CD4-positive, alpha-beta T cell treated with Interleukin-10 for 1 hour (primary cell): ENCODE results near the gene HDAC9.

ENCODE experiments used
- DNase-seq: peaks from one replicate; pipeline ENCODE4 v3.0.0-alpha.2; 2020

The HDAC9 gene

GRCh38 chr7:18798088-18798906 lies 302.7 kb downstream of the HDAC9 start:
- no peak for DNase-seq

- DNase-seq = no peak
Observed at GRCh38 chr7:18799899-18800298, 304.4 kb downstream of the HDAC9 start.

- DNase-seq = no peak
Observed at GRCh38 chr7:18803923-18804322, 308.4 kb downstream of the HDAC9 start.

- no peak for DNase-seq
Observed at GRCh38 chr7:18806177-18806576, 310.6 kb downstream of the HDAC9 start.

GRCh38 chr7:18808026-18808425 lies 312.5 kb downstream of the HDAC9 start:
- DNase-seq = no peak

- no peak for DNase-seq
Observed at GRCh38 chr7:18815261-18815960, 319.9 kb downstream of the HDAC9 start.

- no peak for DNase-seq
Observed at GRCh38 chr7:18820981-18821380, 325.4 kb downstream of the HDAC9 start.

- no peak for DNase-seq
Observed at GRCh38 chr7:18821554-18821953, 326.0 kb downstream of the HDAC9 start.

- DNase-seq = no peak
Observed at GRCh38 chr7:18824157-18824556, 328.6 kb downstream of the HDAC9 start.

- no peak for DNase-seq
Observed at GRCh38 chr7:18828260-18828993, 332.9 kb downstream of the HDAC9 start.

GRCh38 chr7:18828994-18829857 lies 333.7 kb downstream of the HDAC9 start:
- DNase-seq = no peak

- DNase-seq = no peak
Observed at GRCh38 chr7:18829858-18830285, 334.3 kb downstream of the HDAC9 start.

GRCh38 chr7:18831419-18831818 lies 335.9 kb downstream of the HDAC9 start:
- DNase-seq = no peak

GRCh38 chr7:18831943-18832342 lies 336.4 kb downstream of the HDAC9 start:
- DNase-seq = no peak

GRCh38 chr7:18834577-18834976 lies 339.0 kb downstream of the HDAC9 start:
- DNase-seq = no peak

GRCh38 chr7:18835001-18835690 lies 339.6 kb downstream of the HDAC9 start:
- no peak for DNase-seq

- no peak for DNase-seq
Observed at GRCh38 chr7:18843979-18844378, 348.4 kb downstream of the HDAC9 start.

GRCh38 chr7:18844735-18845134 lies 349.2 kb downstream of the HDAC9 start:
- DNase-seq = no peak

- DNase-seq = no peak
Observed at GRCh38 chr7:18845700-18846099, 350.2 kb downstream of the HDAC9 start.

GRCh38 chr7:18846765-18847215 lies 351.2 kb downstream of the HDAC9 start:
- no peak for DNase-seq

GRCh38 chr7:18849130-18849529 lies 353.6 kb downstream of the HDAC9 start:
- no peak for DNase-seq

- no peak for DNase-seq
Observed at GRCh38 chr7:18855796-18856195, 360.2 kb downstream of the HDAC9 start.
